NCI-H1105 treated with DMSO at 0.1 percent for 48 hours (cell line): ENCODE results near the gene UCHL1.
"Not testable (repeated sequence)": the region's sequence is repeated elsewhere in the genome, so short reads cannot be mapped to it uniquely, and the experiment has no call there.

Experiments used
- DNase-seq: peaks from one replicate; lab custom pipeline; 2025; lab: John Stamatoyannopoulos, UW

Gene UCHL1

GRCh38 chr4:41290479-41290878, 33.8 kb downstream of the UCHL1 start:
- no peak for DNase-seq

- DNase-seq = no peak
Measured at GRCh38 chr4:41294445-41295062, 37.8 kb downstream of the UCHL1 start.

GRCh38 chr4:41296995-41297394, 40.3 kb downstream of the UCHL1 start:
- DNase-seq = no peak

- no peak for DNase-seq
Measured at GRCh38 chr4:41297832-41298231, 41.1 kb downstream of the UCHL1 start.

GRCh38 chr4:41299486-41299885, 42.8 kb downstream of the UCHL1 start:
- DNase-seq = no peak

GRCh38 chr4:41301137-41301536, 44.4 kb downstream of the UCHL1 start:
- DNase-seq = no peak

GRCh38 chr4:41303372-41304118, 46.8 kb downstream of the UCHL1 start:
- no peak for DNase-seq

- DNase-seq = no peak
Measured at GRCh38 chr4:41304221-41304620, 47.5 kb downstream of the UCHL1 start.

- DNase-seq = no peak
Measured at GRCh38 chr4:41305476-41305875, 48.7 kb downstream of the UCHL1 start.

- no peak for DNase-seq
Measured at GRCh38 chr4:41307638-41308037, 50.9 kb downstream of the UCHL1 start.

GRCh38 chr4:41308398-41308797, 51.7 kb downstream of the UCHL1 start:
- no peak for DNase-seq

GRCh38 chr4:41315426-41315825, 58.7 kb downstream of the UCHL1 start:
- DNase-seq = not testable (repeated sequence)

GRCh38 chr4:41315862-41316261, 59.1 kb downstream of the UCHL1 start:
- no peak for DNase-seq
